NT2/D1 (cell line): ENCODE data around the gene ANAPC1.

Experiments used
- YY1 ChIP-seq: IDR thresholded peaks from 2 replicates; pipeline ENCODE4 v1.6.1; 2011; ENCODE audit not compliant: insufficient read length, insufficient read depth
- ZNF274 ChIP-seq: IDR thresholded peaks from 2 replicates; pipeline ENCODE4 v1.6.1; 2011; ENCODE audit warnings: mild to moderate bottlenecking, low read depth, low read length

- TF ChIP-seq ZNF274 (no peak), YY1 (no peak)
Measured at GRCh38 chr2:111900859-111901258, 16.9 kb upstream of the ANAPC1 start.
